ENCODE measurements around the gene PUM2. TPM values are rescaled to one million over a fixed set of nuclear protein-coding genes. Genes with fewer than 3 reads are reported as not detected.

The PUM2 gene
- polyA plus RNA-seq, 1 experiment: 39.7 TPM

DNA sequence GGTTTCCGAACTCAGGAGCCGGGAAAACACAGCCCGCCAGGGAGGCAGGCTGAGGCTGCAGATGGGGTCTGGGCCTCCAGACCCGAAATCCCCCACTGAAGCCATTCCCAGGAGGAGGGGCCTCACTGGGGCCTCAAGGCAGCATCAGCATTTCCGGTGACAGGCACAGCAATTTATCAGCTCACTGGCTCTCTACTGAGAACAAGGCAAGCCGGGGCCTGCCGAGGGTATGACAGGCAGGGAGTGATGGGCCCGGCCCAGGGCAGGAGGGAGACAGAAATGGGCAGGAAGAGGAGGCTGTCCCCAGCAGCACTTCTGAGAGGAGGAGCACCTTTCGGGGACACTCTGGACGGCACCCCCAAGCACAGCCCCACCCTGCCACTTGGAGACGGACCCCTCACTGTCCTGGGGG is 138.2 kb downstream of the PUM2 start:
- Histone ChIP-seq H3K36me3 (ENCODE audit: control insufficient read depth, insufficient read depth, low read length) (no peaks in the 10 kb centered on the region; the same call in 1 of the 2 replicates), H3K27me3 (ENCODE audit: control insufficient read depth, insufficient read depth, low read length) (no peaks in the 10 kb centered on the region), H3K4me3 (ENCODE audit: low read depth, low read length) (no peak overlapping the region)
- no peak for DNase-seq (ENCODE audit: low read depth)
- no peak for TF ChIP-seq CTCF (IDR thresholded peaks at IDR 0.05; ENCODE audit: insufficient read depth, low read depth, low read length)
- ChIA-PET CTCF (interaction anchor here (1.4 kb wide), 1 partner anchor 77 kb away, joined by 5 read pairs; no protein-coding TSS in a partner anchor), POLR2A (no interaction called here)

- no peak for TF ChIP-seq CTCF (IDR thresholded peaks at IDR 0.05; ENCODE audit: insufficient read depth, low read depth, low read length)
- Histone ChIP-seq H3K4me3 (ENCODE audit: low read depth, low read length) (no peak overlapping the region), H3K36me3 (ENCODE audit: control insufficient read depth, insufficient read depth, low read length) (no peaks in the 10 kb centered on the region; the same call in 1 of the 2 replicates), H3K27me3 (ENCODE audit: control insufficient read depth, insufficient read depth, low read length) (no peaks in the 10 kb centered on the region)
- ChIA-PET CTCF (interaction anchor here (1.4 kb wide), 1 partner anchor 76 kb away, joined by 5 read pairs; no protein-coding TSS in a partner anchor), POLR2A (interaction anchor here (0.6 kb wide), 1 partner anchor 237 kb away, joined by 7 read pairs; no protein-coding TSS in a partner anchor)
- no peak for DNase-seq (ENCODE audit: low read depth)
Measured at GRCh38 chr2:20211860-20212458, 138.7 kb downstream of the PUM2 start.

GRCh38 chr2:20211420-20211819 is 139.2 kb downstream of the PUM2 start:
- Histone ChIP-seq H3K27me3 (ENCODE audit: control insufficient read depth, insufficient read depth, low read length) (no peaks in the 10 kb centered on the region), H3K4me3 (ENCODE audit: low read depth, low read length) (no peak overlapping the region), H3K36me3 (ENCODE audit: control insufficient read depth, insufficient read depth, low read length) (no peaks in the 10 kb centered on the region; the same call in 1 of the 2 replicates)
- DNase-seq (ENCODE audit: low read depth): no peak
- POLR2A ChIA-PET: interaction anchor here (0.6 kb wide), 1 partner anchor 238 kb away, joined by 7 read pairs; no protein-coding TSS in a partner anchor
- CTCF ChIA-PET: no interaction called here
- TF ChIP-seq CTCF (IDR thresholded peaks at IDR 0.05; ENCODE audit: insufficient read depth, low read depth, low read length): no peak

GRCh38 chr2:20210462-20210861 is 140.2 kb downstream of the PUM2 start:
- DNase-seq (ENCODE audit: low read depth): no peak
- POLR2A ChIA-PET: interaction anchor here (0.6 kb wide), 1 partner anchor 139 kb away, joined by 4 read pairs; no protein-coding TSS in a partner anchor
- CTCF ChIA-PET: interaction anchor here (2.0 kb wide), 1 partner anchor 15 kb away, joined by 5 read pairs; the partner anchor contains the start of gene SDC1

More at GRCh38 chr2:20210462-20210861, 140.2 kb downstream of the PUM2 start:
- no peak overlapping the region for H3K4me3 ChIP-seq (ENCODE audit: low read depth, low read length)
- no peaks in the 10 kb centered on the region for H3K27me3 ChIP-seq (ENCODE audit: control insufficient read depth, insufficient read depth, low read length)
- TF ChIP-seq CTCF (IDR thresholded peaks at IDR 0.05; ENCODE audit: insufficient read depth, low read depth, low read length): no peak
- no peaks in the 10 kb centered on the region for H3K36me3 ChIP-seq (ENCODE audit: control insufficient read depth, insufficient read depth, low read length)
